Measurements from ENCODE around the gene C12orf57. TPM values are rescaled to one million over a fixed set of nuclear protein-coding genes. Genes with fewer than 3 reads are reported as not detected.

C12orf57 gene
- total RNA-seq, 1 donor from 2014 or later: 227 TPM

DNA sequence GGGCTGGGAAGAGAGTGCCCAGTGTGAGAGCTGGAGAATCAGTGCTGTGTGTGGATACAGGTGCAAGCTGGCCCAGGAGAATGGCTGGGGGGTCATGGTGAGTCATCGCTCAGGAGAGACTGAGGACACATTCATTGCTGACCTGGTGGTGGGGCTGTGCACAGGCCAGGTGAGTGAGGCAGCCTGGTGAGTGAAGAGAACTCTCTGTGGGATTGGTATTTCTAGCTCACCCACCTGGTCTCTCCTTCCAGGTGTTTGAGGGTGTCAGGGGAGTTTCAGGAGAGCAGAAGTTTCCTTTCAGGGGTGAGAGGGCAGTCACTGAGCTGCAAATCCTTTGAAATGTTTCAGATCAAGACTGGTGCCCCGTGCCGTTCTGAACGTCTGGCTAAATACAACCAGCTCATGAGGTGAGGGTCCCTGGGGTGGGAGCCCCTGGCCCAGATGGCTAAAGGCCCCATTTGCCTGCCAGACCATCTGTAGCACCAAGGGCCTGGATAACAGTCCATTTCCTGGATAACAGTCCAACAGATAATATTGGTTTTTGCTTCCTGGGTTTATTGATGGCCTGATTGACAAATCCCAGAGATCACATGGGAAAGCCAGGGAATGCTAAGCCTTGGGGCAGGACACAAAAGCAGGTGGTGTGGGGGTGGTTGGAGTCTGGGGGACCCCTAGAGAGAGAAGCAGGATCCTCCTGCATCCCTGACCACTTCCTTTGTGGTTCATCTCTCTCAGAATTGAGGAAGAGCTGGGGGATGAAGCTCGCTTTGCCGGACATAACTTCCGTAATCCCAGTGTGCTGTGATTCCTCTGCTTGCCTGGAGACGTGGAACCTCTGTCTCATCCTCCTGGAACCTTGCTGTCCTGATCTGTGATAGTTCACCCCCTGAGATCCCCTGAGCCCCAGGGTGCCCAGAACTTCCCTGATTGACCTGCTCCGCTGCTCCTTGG lies 21.6 kb upstream of the C12orf57 start:
- DNase-seq: no peak
- Histone ChIP-seq H3K27me3 (ENCODE audit: low read depth) (no peaks in the 10 kb centered on the region), H3K27ac (replicated peaks) (no peak overlapping the region), H3K4me3 (no peak overlapping the region), H3K36me3 (no peaks in the 10 kb centered on the region), H3K4me1 (peaks cover 34% of the 10 kb centered on the region), H3K9me3 (replicated peaks) (no peaks in the 10 kb centered on the region)
- intact Hi-C loops (cut with micrococcal nuclease): no loop called here
- TF ChIP-seq, protein P1, sequence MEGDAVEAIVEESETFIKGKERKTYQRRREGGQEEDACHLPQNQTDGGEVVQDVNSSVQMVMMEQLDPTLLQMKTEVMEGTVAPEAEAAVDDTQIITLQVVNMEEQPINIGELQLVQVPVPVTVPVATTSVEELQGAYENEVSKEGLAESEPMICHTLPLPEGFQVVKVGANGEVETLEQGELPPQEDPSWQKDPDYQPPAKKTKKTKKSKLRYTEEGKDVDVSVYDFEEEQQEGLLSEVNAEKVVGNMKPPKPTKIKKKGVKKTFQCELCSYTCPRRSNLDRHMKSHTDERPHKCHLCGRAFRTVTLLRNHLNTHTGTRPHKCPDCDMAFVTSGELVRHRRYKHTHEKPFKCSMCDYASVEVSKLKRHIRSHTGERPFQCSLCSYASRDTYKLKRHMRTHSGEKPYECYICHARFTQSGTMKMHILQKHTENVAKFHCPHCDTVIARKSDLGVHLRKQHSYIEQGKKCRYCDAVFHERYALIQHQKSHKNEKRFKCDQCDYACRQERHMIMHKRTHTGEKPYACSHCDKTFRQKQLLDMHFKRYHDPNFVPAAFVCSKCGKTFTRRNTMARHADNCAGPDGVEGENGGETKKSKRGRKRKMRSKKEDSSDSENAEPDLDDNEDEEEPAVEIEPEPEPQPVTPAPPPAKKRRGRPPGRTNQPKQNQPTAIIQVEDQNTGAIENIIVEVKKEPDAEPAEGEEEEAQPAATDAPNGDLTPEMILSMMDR (IDR thresholded peaks at IDR 0.05; ENCODE audit: borderline replicate concordance): no peak

DNA sequence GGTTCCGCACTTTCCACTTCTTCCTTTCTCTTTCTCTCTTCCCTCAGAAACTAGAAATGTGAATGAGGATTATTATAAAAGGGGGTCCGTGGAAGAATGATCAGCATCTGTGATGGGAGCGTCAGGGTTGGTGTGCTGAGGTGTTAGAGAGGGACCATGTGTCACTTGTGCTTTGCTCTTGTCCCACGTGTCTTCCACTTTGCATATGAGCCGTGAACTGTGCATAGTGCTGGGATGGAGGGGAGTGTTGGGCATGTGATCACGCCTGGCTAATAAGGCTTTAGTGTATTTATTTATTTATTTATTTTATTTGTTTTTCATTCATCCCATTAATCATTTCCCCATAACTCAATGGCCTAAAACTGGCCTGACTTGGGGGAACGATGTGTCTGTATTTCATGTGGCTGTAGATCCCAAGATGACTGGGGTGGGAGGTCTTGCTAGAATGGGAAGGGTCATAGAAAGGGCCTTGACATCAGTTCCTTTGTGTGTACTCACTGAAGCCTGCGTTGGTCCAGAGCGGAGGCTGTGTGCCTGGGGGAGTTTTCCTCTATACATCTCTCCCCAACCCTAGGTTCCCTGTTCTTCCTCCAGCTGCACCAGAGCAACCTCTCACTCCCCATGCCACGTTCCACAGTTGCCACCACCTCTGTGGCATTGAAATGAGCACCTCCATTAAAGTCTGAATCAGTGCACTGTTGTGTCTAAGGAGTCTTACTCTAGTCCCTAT lies 20.7 kb upstream of the C12orf57 start:
- H3K4me1 ChIP-seq: peaks cover 37% of the 10 kb centered on the region
- no peak overlapping the region for H3K4me3 ChIP-seq
- H3K36me3 ChIP-seq: no peaks in the 10 kb centered on the region
- H3K27me3 ChIP-seq (ENCODE audit: low read depth): no peaks in the 10 kb centered on the region
- H3K27ac ChIP-seq (replicated peaks): no peak overlapping the region
- intact Hi-C loops (cut with micrococcal nuclease): no loop called here
- H3K9me3 ChIP-seq (replicated peaks): no peaks in the 10 kb centered on the region
- DNase-seq: no peak
- TF ChIP-seq, protein P1 (IDR thresholded peaks at IDR 0.05; ENCODE audit: borderline replicate concordance): no peak

DNA sequence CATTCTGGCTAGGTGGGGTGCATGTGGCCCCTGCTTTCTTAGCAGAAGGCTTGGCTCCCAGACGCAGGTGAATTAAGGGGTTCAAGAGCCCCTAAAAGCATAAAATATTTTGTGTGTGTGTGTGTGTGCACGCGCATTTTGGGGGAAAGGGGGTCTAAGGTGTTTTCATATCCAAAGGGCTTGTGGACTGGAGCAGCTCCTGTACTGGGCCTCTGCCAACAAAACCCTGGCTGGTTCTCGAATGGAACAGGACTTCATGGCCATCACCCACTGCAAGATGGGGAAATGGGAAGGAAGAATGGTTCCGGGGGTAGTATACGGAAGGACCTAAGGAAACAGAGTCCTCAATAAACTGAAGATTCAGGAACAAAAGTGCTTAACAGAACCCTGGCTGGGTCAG lies 20.0 kb upstream of the C12orf57 start:
- Histone ChIP-seq H3K27ac (replicated peaks) (peak overlapping the region; percentile 97), H3K9me3 (replicated peaks) (no peaks in the 10 kb centered on the region), H3K4me3 (no peak overlapping the region), H3K36me3 (no peaks in the 10 kb centered on the region), H3K4me1 (peaks cover 44% of the 10 kb centered on the region), H3K27me3 (ENCODE audit: low read depth) (no peaks in the 10 kb centered on the region)
- TF ChIP-seq, protein P1 (IDR thresholded peaks at IDR 0.05; ENCODE audit: borderline replicate concordance): no peak
- no peak for DNase-seq
- intact Hi-C loops (cut with micrococcal nuclease): no loop called here

DNA sequence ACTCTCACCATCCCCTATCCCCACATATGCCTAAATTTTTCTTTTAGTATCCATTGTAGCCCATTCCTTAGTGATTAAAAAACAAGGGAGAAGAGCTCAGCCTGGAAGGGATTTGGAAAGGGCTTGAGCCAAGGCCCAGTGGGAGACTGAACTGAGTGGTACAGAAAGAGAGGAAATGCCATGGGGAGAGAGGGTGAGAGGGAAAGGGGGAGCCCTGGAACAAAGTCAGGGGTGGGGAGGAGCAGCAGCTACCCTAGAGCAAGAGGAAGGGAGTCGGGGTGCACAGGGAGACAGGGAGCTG lies 18.6 kb upstream of the C12orf57 start:
- intact Hi-C loops (cut with micrococcal nuclease): no loop called here

DNA sequence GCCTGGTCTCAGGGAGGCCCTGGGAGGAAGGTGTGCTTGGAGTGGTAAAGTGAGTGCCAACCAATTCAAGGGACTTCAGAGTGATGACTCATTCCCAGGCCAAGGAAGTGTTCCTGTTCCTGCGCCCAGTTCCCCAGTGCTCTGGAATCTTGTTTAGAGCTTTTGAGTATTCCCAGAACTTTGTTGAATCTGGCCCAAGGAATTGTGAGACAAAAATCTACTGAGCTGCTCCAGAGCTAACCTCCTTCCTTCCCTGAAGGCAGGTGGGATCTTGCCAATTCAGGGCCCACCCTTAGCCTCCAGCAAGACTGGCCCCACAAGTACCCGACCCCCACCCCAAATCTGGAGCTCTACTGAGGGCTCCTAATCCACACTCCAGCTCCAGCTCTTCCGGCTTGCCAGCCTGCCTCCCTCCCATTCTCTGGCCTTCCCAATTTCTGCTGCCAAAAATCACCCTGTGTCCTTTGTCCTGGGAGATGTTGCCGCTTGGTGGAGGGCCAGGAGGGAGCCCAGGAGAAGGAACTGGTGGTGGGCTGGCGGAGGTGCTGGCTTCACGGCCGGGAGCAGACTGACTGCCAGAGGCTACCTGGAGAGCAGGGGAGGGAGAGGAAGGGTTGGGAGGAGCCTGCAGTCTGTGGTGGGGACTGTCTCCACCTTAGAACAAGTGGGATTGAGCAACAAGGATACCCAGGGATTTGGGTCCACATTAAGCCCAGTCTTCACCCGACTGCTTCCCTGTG lies 18.1 kb upstream of the C12orf57 start:
- TF ChIP-seq, protein P1 (IDR thresholded peaks at IDR 0.05; ENCODE audit: borderline replicate concordance): peak; percentile 22
- DNase-seq: peak; percentile 73
- Histone ChIP-seq H3K4me3 (peak overlapping the region; percentile 92), H3K36me3 (no peaks in the 10 kb centered on the region), H3K27me3 (ENCODE audit: low read depth) (no peaks in the 10 kb centered on the region), H3K4me1 (peaks cover 62% of the 10 kb centered on the region), H3K27ac (replicated peaks) (peak overlapping the region; percentile 97), H3K9me3 (replicated peaks) (no peaks in the 10 kb centered on the region)
- intact Hi-C loops (cut with micrococcal nuclease): no loop called here

More for the DNA sequence above, 18.6 kb upstream of the C12orf57 start:
- Histone ChIP-seq H3K4me3 (peak overlapping the region; percentile 92), H3K4me1 (peaks cover 57% of the 10 kb centered on the region), H3K27ac (replicated peaks) (peak overlapping the region; percentile 97), H3K36me3 (no peaks in the 10 kb centered on the region), H3K9me3 (replicated peaks) (no peaks in the 10 kb centered on the region), H3K27me3 (ENCODE audit: low read depth) (no peaks in the 10 kb centered on the region)
- TF ChIP-seq, protein P1 (IDR thresholded peaks at IDR 0.05; ENCODE audit: borderline replicate concordance): no peak
- DNase-seq: no peak

All from left ventricle myocardium inferior (tissue), 1 donor.